ENCODE data around the gene KCNS3.

KCNS3 gene

GRCh38 chr2:17877811-17878280 is 621 bp upstream of the KCNS3 start:
- no peak for DNase-seq (ENCODE audit: low read depth)

GRCh38 chr2:17879137-17879912 is 858 bp downstream of the KCNS3 start:
- no peak for DNase-seq (ENCODE audit: low read depth)

GRCh38 chr2:17879913-17880274 is 1.4 kb downstream of the KCNS3 start:
- no peak for DNase-seq (ENCODE audit: low read depth)

- no peak for DNase-seq (ENCODE audit: low read depth)
Observed at GRCh38 chr2:17892770-17893534, 14.5 kb downstream of the KCNS3 start.

- no peak for DNase-seq (ENCODE audit: low read depth)
Observed at GRCh38 chr2:17894005-17894404, 15.5 kb downstream of the KCNS3 start.

- DNase-seq (ENCODE audit: low read depth), result no peak
Observed at GRCh38 chr2:17894556-17894955, 16.1 kb downstream of the KCNS3 start.

GRCh38 chr2:17899871-17900270 is 21.4 kb downstream of the KCNS3 start:
- DNase-seq (ENCODE audit: low read depth), result no peak

- DNase-seq (ENCODE audit: low read depth), result no peak
Observed at GRCh38 chr2:17901246-17901645, 22.8 kb downstream of the KCNS3 start.

GRCh38 chr2:17910980-17911379 is 32.5 kb downstream of the KCNS3 start:
- no peak for DNase-seq (ENCODE audit: low read depth)

- DNase-seq (ENCODE audit: low read depth), result no peak
Observed at GRCh38 chr2:17911491-17912260, 33.2 kb downstream of the KCNS3 start.

- no peak for DNase-seq (ENCODE audit: low read depth)
Observed at GRCh38 chr2:17912266-17912691, 33.8 kb downstream of the KCNS3 start.

GRCh38 chr2:17915099-17915498 is 36.6 kb downstream of the KCNS3 start:
- DNase-seq (ENCODE audit: low read depth), result no peak

- no peak for DNase-seq (ENCODE audit: low read depth)
Observed at GRCh38 chr2:17915811-17916518, 37.5 kb downstream of the KCNS3 start.

GRCh38 chr2:17916584-17916983 is 38.1 kb downstream of the KCNS3 start:
- DNase-seq (ENCODE audit: low read depth), result no peak

- no peak for DNase-seq (ENCODE audit: low read depth)
Observed at GRCh38 chr2:17918789-17919188, 40.3 kb downstream of the KCNS3 start.

GRCh38 chr2:17930773-17931172 is 52.3 kb downstream of the KCNS3 start:
- DNase-seq (ENCODE audit: low read depth), result no peak

GRCh38 chr2:17933256-17933655 is 54.8 kb downstream of the KCNS3 start:
- no peak for DNase-seq (ENCODE audit: low read depth)

GRCh38 chr2:17934721-17935120 is 56.3 kb downstream of the KCNS3 start:
- no peak for DNase-seq (ENCODE audit: low read depth)

GRCh38 chr2:17935242-17935885 is 56.9 kb downstream of the KCNS3 start:
- DNase-seq (ENCODE audit: low read depth), result no peak

- DNase-seq (ENCODE audit: low read depth), result no peak
Observed at GRCh38 chr2:17936599-17936998, 58.1 kb downstream of the KCNS3 start.

GRCh38 chr2:17940091-17940630 is 61.7 kb downstream of the KCNS3 start:
- DNase-seq (ENCODE audit: low read depth), result no peak

All from activated gamma-delta T cell treated with anti-CD3 and anti-CD28 coated beads, Interleukin-2, amount 50 U/mL, for 16 hours (primary cell).